ENCODE data around the gene PCSK4.

- no peak for TF ChIP-seq POLR2A (IDR thresholded peaks at IDR 0.05)
- TF ChIP-seq CTCF (IDR thresholded peaks at IDR 0.05), result no peak
Measured at GRCh38 chr19:1526066-1526778, 36.1 kb upstream of the PCSK4 start.
